ENCODE measurements around the gene ARVCF.

ARVCF gene

GRCh38 chr22:20052309-20053259 lies 36.0 kb upstream of the ARVCF start:
- DNase-seq, result no peak

GRCh38 chr22:20051927-20052308 lies 35.3 kb upstream of the ARVCF start:
- no peak for DNase-seq

- DNase-seq, result no peak
Observed at GRCh38 chr22:20046730-20047129, 30.1 kb upstream of the ARVCF start.

- no peak for DNase-seq
Observed at GRCh38 chr22:20044495-20045151, 28.0 kb upstream of the ARVCF start.

DNA sequence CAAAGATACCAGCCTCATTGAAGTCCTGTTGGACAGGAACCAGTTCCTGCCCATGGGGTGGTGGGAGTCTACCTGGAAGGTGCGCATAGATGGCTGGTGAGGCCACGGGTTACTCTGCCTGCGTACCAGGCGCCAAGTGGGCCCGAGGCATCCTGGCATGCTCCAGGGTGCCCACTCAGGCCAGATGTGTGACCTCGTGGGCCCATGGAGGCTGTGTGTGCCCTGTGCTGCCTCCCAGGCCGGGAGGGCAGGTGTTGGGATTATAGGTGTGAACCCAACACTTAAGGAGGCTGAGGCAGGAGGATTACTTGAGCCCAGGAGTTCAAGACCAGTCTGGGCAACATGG lies 27.3 kb upstream of the ARVCF start:
- DNase-seq, result no peak

GRCh38 chr22:20043057-20043996 lies 26.7 kb upstream of the ARVCF start:
- no peak for DNase-seq

- DNase-seq, result no peak
Observed at GRCh38 chr22:20040327-20041200, 23.9 kb upstream of the ARVCF start.

DNA sequence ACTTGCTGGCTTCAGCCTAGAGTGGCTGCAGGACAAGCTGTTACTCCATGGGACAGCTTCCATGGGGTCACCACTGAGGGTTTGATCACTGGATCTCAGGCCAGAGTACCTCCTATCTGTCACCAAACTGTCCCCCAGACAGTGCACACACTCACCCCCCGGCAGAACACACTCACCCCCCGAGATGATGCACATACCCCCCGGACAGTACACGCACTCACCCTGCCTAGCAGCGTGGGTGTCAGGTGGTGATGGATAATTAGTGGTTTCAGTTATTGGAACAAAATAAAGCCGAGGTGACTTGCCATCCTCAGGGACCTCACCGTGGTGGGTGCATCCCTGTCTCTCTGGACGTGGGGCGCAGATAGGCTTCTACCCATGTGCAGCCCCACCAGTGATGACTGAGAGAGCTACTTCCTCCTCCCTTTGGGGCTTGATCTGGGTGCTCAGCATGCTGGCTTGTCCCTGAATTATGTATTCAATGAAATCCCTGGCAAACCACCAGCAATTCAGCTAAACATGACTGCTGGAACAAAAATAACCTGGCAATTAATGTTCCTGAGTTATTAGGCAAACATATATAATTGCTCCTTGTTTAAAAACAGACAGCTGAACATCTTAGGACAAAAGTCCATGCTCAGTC lies 23.2 kb upstream of the ARVCF start:
- DNase-seq, result no peak

DNA sequence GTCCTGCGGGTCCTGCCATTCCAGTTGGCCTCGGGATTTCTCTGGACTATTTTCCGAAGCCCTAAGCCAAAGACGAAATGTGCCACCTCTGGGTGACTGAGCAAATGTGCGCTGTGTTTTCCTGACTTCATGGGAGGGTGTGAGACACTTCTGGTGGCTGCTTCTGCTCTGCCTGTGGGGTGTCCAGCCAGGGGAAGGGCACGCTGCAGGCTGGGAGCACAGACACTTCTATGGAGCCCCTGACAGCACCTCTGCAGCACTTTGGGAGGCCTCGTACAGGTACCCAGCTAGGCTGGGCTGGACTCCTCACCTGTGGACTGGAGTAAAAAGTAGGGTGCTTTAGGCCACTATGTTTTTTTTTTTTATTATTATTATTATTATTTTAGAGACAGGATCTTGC lies 22.0 kb upstream of the ARVCF start:
- no peak for DNase-seq

DNA sequence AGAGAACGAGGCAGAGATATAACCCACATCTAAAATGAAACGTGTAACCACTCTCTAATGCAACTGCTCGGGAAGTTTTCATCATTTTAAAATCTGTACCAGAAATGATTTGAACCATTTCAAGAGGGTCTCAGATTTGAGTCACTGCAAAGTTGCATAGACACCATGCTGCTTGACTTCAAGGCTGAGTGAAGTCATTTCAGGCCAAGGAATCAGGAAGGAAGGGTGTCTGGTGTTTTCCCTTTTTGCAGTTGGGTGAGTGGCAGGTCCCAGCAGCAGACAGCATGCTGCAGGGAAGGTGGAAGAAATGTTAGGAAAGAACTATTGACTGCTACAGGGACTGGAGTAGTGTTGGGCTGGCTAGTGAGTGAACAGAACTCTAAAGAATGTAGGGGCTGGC lies 20.8 kb upstream of the ARVCF start:
- DNase-seq, result no peak

DNA sequence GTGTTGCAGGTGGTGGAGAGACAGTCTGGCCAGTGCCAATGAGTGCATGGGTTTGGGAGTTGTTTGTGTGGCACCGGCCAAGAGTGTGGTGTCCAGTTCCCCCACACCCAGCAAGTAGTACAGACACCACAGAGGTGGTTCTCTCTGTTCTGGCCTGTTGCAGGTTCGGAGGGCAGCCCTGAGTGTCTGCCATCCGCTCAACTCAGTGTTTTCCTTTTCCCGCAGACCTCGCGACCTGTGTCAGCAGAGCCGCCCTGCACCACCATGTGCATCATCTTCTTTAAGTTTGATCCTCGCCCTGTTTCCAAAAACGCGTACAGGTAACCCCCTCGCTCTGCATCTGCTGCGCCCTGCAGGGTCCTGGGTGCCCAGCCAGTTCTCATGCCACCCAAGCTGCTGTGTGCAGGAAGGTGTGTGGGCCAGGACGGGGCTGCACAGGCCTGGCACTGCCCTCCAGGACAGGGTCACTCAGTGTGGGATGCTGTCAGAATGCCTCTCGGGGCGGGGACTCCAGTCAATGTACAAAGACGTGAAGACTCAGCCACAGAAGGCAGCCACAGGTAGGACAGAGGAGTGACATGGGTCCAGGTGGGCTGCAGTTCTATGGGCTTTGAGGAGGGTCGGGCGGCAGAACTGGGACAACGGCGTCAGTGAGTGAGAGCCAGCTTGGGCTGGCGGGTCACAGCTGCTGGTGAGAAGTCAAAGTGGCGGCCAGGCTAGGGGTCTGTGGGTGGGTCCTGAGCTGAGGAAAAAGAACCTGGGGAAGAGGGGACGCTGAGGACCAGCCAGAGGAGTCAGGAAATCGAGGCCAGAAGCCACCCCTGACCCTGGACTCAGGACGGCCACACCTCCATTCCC lies 20.1 kb upstream of the ARVCF start:
- DNase-seq, result no peak

DNA sequence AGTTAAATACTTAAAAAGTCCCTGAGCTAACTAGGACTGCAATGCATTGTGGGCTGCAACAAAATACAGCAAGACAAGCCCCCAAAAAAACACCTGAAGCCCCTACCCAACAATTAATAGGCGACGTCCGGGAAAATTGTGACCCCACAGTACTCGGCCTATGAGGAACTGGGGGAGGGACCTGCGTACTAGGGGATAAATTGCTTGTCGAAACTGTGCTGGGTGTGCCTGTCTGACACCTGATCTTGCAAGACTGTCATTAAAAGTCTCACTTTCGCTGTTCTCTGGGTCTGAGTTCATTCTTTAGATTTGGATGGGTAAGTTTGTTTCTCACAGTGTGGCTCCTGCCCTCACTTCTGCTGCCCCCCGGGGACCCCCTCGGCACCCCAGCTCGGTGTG lies 19.5 kb upstream of the ARVCF start:
- no peak for DNase-seq

DNA sequence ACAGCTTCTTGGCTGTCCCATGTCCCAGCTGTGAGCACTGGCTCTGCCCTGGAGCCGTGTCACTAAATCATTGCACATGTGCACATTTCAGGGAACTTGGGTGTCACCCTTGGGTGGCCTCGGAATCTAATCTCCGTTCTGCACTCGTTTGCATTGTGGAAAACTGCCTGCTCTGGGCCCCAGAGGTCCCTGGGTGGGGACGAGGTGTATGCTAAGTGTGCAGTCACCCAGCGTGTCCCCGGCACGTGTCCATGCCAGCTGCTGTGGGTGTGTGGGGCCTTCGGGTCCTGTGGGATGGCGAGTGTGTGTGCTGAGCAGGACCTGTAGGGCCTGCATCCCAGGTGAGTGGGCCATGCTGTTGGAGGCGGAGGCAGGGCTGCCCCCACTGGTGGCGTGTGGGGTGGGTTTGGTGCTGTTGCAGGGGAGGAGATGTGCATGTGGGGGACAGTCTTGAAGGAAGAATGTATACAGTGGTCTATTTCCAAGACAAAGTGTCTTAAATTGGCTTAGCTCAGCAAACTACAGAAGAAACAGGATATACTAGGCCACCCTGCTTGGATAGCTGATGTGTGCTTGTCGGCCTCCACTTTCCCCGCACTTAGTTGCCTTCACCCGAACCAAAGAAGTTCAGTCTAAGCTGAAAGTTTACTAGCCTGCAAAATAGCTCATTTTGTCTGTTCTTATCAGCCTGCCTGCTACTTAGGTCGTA lies 18.9 kb upstream of the ARVCF start:
- DNase-seq, result no peak

- no peak for DNase-seq
Observed at GRCh38 chr22:20034143-20034542, 17.5 kb upstream of the ARVCF start.

DNA sequence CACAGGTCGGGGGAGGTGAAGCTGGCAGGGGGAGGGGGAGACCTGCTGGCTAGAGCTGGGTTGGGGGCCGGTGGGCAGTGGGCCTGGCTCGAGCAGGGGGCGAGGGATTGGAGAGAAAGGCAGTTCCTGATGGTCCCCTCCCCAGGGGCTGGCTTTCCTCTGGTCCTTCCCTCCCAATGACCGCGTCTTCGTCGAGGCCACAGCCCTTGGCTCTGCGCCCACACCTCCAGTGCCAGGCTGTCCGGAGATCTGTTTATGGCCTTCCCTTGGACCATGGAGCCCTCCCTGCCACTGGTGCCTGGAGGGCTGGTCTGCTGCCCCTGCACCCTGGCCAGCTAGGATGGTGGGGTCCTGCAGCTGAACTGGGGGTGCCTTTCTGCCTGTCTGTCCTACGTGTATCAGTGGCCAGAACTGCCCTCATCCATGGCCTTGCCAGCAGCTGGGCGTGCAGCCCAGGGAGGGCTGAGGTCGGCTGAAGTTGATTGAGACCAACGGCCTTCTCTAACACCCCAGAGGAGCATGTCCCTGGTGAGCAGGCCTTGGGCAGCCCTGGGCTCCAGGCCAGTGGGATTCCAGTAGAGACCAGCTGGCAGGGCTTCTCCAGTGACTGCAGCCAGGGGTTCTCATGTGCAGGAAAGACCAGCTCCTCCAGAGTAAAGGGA lies 16.6 kb upstream of the ARVCF start:
- no peak for DNase-seq

- DNase-seq, result no peak
Observed at GRCh38 chr22:20032407-20032991, 15.9 kb upstream of the ARVCF start.

GRCh38 chr22:20031732-20032406 lies 15.2 kb upstream of the ARVCF start:
- no peak for DNase-seq

- DNase-seq, result no peak
Observed at GRCh38 chr22:20029550-20030225, 13.1 kb upstream of the ARVCF start.

Data from OCI-M1 (cell line).